Glutamatergic neuron (in vitro differentiated cells): Measurements from ENCODE around the gene NEURL1B. TPM values are rescaled to one million over a fixed set of nuclear protein-coding genes. Genes with fewer than 3 reads are reported as not detected.

Source experiments
- DNase-seq: peaks from one replicate; pipeline ENCODE4 v3.0.0; 2022
- H3K27ac Mint-ChIP-seq: one replicate; pipeline ENCODE4 v1.8.0; 2020; ENCODE audit warnings: mild to moderate bottlenecking, mixed read lengths, inconsistent platforms; ENCODE audit not compliant: unreplicated experiment
- H3K27me3 Mint-ChIP-seq: one replicate; pipeline ENCODE4 v1.8.0; 2020; ENCODE audit warnings: mild to moderate bottlenecking, moderate library complexity, mixed read lengths, inconsistent platforms; ENCODE audit not compliant: unreplicated experiment
- H3K36me3 Mint-ChIP-seq: one replicate; pipeline ENCODE4 v1.8.0; 2020; ENCODE audit warnings: mild to moderate bottlenecking, mixed read lengths, inconsistent platforms; ENCODE audit not compliant: unreplicated experiment
- H3K4me1 Mint-ChIP-seq: one replicate; pipeline ENCODE4 v1.8.0; 2020; ENCODE audit warnings: mild to moderate bottlenecking, low read depth, mixed read lengths, inconsistent platforms; ENCODE audit not compliant: unreplicated experiment
- H3K4me3 Mint-ChIP-seq: one replicate; pipeline ENCODE4 v1.8.0; 2020; ENCODE audit warnings: mild to moderate bottlenecking, mixed read lengths, inconsistent platforms; ENCODE audit not compliant: unreplicated experiment
- H3K9me3 Mint-ChIP-seq: one replicate; pipeline ENCODE4 v1.8.0; 2020; ENCODE audit warnings: mild to moderate bottlenecking, moderate library complexity, mixed read lengths, inconsistent platforms; ENCODE audit not compliant: unreplicated experiment
- total RNA-seq: library from RNA; stranded (reverse); fragmentation: NEBNext Ultra II Directional; extraction: Animal tissue kit (Norgen Biotek cat#: 25700); gene quantifications from one replicate; pipeline ENCODE4 v1.2.1, GENCODE V29; 2021; ENCODE audit not compliant: unreplicated experiment
- TF ChIP-seq, protein P1 (sequence below): fragments of 200-600 bp; sonication (generic); IDR thresholded peaks from one replicate; pipeline ENCODE4 v1.5.0; 2021; ENCODE audit not compliant: partially characterized antibody, unreplicated experiment

NEURL1B gene
- total RNA-seq, 1 donor from 2014 or later: 11.4 TPM

GRCh38 chr5:172679628-172680212 is 38.7 kb downstream of the NEURL1B start:
- H3K4me3 Mint-ChIP-seq: no peak overlapping the region
- H3K9me3 Mint-ChIP-seq: peaks cover 6% of the 10 kb centered on the region
- peaks cover 4% of the 10 kb centered on the region for H3K4me1 Mint-ChIP-seq
- peaks cover 6% of the 10 kb centered on the region for H3K36me3 Mint-ChIP-seq
- peaks cover 8% of the 10 kb centered on the region for H3K27me3 Mint-ChIP-seq
- TF ChIP-seq, protein P1, sequence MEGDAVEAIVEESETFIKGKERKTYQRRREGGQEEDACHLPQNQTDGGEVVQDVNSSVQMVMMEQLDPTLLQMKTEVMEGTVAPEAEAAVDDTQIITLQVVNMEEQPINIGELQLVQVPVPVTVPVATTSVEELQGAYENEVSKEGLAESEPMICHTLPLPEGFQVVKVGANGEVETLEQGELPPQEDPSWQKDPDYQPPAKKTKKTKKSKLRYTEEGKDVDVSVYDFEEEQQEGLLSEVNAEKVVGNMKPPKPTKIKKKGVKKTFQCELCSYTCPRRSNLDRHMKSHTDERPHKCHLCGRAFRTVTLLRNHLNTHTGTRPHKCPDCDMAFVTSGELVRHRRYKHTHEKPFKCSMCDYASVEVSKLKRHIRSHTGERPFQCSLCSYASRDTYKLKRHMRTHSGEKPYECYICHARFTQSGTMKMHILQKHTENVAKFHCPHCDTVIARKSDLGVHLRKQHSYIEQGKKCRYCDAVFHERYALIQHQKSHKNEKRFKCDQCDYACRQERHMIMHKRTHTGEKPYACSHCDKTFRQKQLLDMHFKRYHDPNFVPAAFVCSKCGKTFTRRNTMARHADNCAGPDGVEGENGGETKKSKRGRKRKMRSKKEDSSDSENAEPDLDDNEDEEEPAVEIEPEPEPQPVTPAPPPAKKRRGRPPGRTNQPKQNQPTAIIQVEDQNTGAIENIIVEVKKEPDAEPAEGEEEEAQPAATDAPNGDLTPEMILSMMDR: no peak
- DNase-seq: no peak
- no peak overlapping the region for H3K27ac Mint-ChIP-seq

DNA sequence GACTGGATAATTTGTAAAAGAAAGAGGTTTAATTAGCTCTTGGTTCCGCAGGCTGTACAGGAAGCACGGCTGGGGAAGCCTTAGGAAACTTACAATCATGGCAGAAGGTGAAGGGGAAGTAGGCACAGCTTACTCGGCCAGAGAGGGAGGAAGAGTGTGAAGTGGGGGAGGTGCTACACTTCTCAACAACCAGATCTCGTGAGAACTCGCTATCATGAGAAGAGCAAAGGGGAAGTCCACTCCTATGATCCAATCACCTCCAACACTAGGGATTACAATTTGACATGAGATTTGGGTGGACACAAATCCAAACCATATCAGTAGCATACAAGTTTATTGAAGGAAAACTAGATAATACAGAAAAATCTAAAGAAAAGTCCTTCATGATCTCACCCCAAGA is 39.9 kb downstream of the NEURL1B start:
- peaks cover 6% of the 10 kb centered on the region for H3K36me3 Mint-ChIP-seq
- H3K4me1 Mint-ChIP-seq: peaks cover 4% of the 10 kb centered on the region
- H3K4me3 Mint-ChIP-seq: no peak overlapping the region
- H3K27ac Mint-ChIP-seq: no peak overlapping the region
- no peak for DNase-seq
- H3K27me3 Mint-ChIP-seq: peaks cover 8% of the 10 kb centered on the region
- TF ChIP-seq, protein P1: no peak
- H3K9me3 Mint-ChIP-seq: peaks cover 6% of the 10 kb centered on the region

DNA sequence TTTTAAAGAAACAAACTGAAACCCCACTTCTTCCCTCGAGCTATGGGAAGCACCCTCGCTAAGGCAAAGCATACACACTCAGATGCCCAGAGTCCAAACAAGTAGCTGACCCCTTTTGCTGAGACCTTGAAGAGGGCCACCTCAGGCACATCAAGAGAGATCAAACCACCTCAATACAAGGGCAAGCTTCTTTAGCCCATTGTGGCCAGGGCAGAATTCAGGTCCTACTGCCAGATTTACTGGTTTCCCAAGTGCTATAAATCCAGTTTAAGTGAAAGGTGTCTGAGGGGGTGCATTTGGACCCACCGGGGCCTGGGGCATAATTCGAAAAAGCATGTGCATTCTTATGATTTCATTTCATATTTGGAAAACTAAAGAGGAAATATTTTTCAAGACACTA is 40.4 kb downstream of the NEURL1B start:
- peaks cover 4% of the 10 kb centered on the region for H3K4me1 Mint-ChIP-seq
- H3K9me3 Mint-ChIP-seq: peaks cover 6% of the 10 kb centered on the region
- DNase-seq: no peak
- H3K27ac Mint-ChIP-seq: no peak overlapping the region
- H3K27me3 Mint-ChIP-seq: peaks cover 8% of the 10 kb centered on the region
- TF ChIP-seq, protein P1: no peak
- H3K4me3 Mint-ChIP-seq: no peak overlapping the region
- peaks cover 6% of the 10 kb centered on the region for H3K36me3 Mint-ChIP-seq

DNA sequence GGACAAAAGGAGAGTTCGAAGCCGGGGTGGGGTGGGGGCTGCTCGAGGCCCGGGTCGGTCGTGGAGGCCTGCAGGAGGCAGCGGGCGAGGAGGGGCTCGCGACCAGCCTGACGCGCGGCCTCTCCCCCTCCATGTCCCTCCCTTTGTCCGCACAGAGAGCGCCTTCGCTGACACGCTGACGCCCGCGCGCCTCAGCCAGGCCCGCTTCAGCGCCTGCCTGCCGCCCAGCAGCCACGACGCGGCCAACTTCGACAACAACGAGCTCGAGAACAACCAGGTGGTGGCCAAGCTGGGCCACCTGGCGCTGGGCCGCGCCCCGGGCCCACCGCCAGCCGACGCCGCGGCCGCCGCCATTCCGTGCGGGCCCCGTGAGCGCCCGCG is 42.2 kb downstream of the NEURL1B start:
- Mint-ChIP-seq H3K27ac (no peak overlapping the region), H3K4me1 (peaks cover 4% of the 10 kb centered on the region), H3K27me3 (peaks cover 11% of the 10 kb centered on the region), H3K36me3 (peaks cover 6% of the 10 kb centered on the region), H3K4me3 (peak overlapping the region; percentile 73), H3K9me3 (peaks cover 6% of the 10 kb centered on the region)
- no peak for DNase-seq
- TF ChIP-seq, protein P1: no peak

GRCh38 chr5:172683645-172684471 is 42.8 kb downstream of the NEURL1B start:
- Mint-ChIP-seq H3K27me3 (peaks cover 11% of the 10 kb centered on the region), H3K27ac (no peak overlapping the region), H3K4me3 (no peak overlapping the region), H3K4me1 (peaks cover 4% of the 10 kb centered on the region), H3K36me3 (peaks cover 6% of the 10 kb centered on the region), H3K9me3 (peaks cover 6% of the 10 kb centered on the region)
- TF ChIP-seq, protein P1: no peak
- no peak for DNase-seq
